ENCODE results near the gene PODNL1.

GRCh38 chr19:13972368-13973155 lies 34.3 kb upstream of the PODNL1 start:
- no peak for TF ChIP-seq JUND (IDR thresholded peaks at IDR 0.05; ENCODE audit: low read depth, low read length)
- no peak for TF ChIP-seq CTCF (IDR thresholded peaks at IDR 0.05 in 2 of 3, conservative IDR thresholded peaks at IDR 0.05 in 1 of 3; ENCODE audit: control insufficient read depth in 2 of 3, extremely low read depth in 1 of 3, insufficient read depth in 1 of 3, low read depth in 3 of 3, low read length in 3 of 3)
- no peak for TF ChIP-seq EZH2 (IDR thresholded peaks at IDR 0.05; ENCODE audit: borderline replicate concordance, control insufficient read depth, low read depth, low read length)
- no peak for TF ChIP-seq POLR2A (IDR thresholded peaks at IDR 0.05; ENCODE audit: low read depth, low read length)
- no peak for TF ChIP-seq ZBED1 (IDR thresholded peaks at IDR 0.05; ENCODE audit: borderline replicate concordance)
- TF ChIP-seq BRCA1 (IDR thresholded peaks at IDR 0.05; ENCODE audit: low read depth, low read length): no peak
